Right cardiac atrium (tissue), 5 donors: ENCODE data around the gene POU6F1. TPM values are rescaled to one million over a fixed set of nuclear protein-coding genes. Genes with fewer than 3 reads are reported as not detected.

Source experiments
- ATAC-seq, 2 donors: fragments of 200-7000 bp; cut with Tn5 transposase; one replicate each; pipeline versions ENCODE4 v1.8.0 to v1.9.1; 2020; ENCODE audit warnings: moderate library complexity in 2 of 2, mild to moderate bottlenecking in 1 of 2
- DNase-seq, 3 donors: peaks; one replicate each; pipeline ENCODE4 v3.0.0-alpha.2; 2020
- H3K27ac ChIP-seq: one replicate; pipeline ENCODE4 v1.5.1; 2013; ENCODE audit warnings: mild to moderate bottlenecking, low read length, control low read depth, moderate library complexity
- H3K27me3 ChIP-seq: one replicate; pipeline ENCODE4 v1.6.1; 2013; ENCODE audit not compliant: control insufficient read depth, insufficient read depth
- H3K4me1 ChIP-seq: one replicate; pipeline ENCODE4 v1.6.1; 2013; ENCODE audit warnings: low read length; ENCODE audit not compliant: control insufficient read depth, insufficient read depth
- H3K4me3 ChIP-seq: one replicate; pipeline ENCODE4 v1.5.1; 2013; ENCODE audit warnings: low read length, control low read depth
- H3K9me3 ChIP-seq: one replicate; pipeline ENCODE4 v1.6.1; 2013; ENCODE audit warnings: low read length; ENCODE audit not compliant: control insufficient read depth
- WGBS: extraction: QIAGEN DNeasy Blood & Tissue Kit; methylation state at CpG from one replicate; pipeline ENCODE4 v1.1.7; 2013; 5-methylcytosine and 5-hydroxymethylcytosine counted together
- intact Hi-C, 4 donors: fragments of 100-400 bp; cut with DNase I; formaldehyde crosslinking; loops; one replicate each; pipeline versions ENCODE4 v1.11.0 to v1.14.0; 2022 to 2023
- polyA plus RNA-seq: library from polyadenylated mRNA; stranded (reverse); fragments of 200-250 nt; gene quantifications from one replicate; pipeline ENCODE4 v1.2.3, GENCODE V29; 2013
- total RNA-seq, 4 donors: library from RNA; stranded (reverse); fragmentation: NEBNext Ultra II Directional; extraction: Animal tissue kit (Norgen Biotek cat#: 25700); gene quantifications; one replicate each; pipeline ENCODE4 v1.2.1, GENCODE V29; 2021
- donor health status: healthy with polysubstance abuse.
- donor health status: DM: no; HTN: yes; CAD: no.
- donor health status: DM: no; HTN: no; CAD: no.
- donor health status: DM: no; HTN: yes; CAD: no; lungs with severe emphysema.
- donor health status: DM: yes; HTN: yes; CAD: no.

Gene POU6F1
- total and polyA plus RNA-seq, 5 donors: 4.6 to 10.2 (median 8.1) TPM

DNA sequence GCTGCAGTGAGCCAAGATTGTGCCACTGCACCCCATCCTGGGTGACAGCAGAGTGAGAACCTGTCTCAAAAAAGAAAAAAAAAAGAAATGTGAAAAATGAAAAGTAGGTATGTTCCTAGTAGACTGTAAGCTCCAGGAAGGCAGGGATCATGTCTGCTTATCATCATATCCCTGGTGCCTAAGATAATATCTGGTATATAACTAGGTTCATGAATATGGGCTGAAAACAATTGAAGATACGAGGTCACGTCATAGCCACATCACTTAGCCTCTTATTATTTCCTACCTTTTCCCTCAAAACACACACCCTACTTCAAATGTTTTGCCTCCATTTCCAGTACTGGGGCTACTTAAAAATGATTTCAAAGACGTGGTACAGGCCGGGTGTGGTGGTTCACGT, 3.0 kb downstream of the POU6F1 start:
- intact Hi-C loops: no loop called here
- H3K27me3 ChIP-seq: no peaks in the 10 kb centered on the region
- no peak overlapping the region for H3K27ac ChIP-seq
- WGBS: 97% methylated on average over 5 of the region's 5 CpGs
- H3K9me3 ChIP-seq: no peaks in the 10 kb centered on the region
- DNase-seq: no peak
- H3K4me1 ChIP-seq: peaks cover 3% of the 10 kb centered on the region
- no peak for ATAC-seq
- no peak overlapping the region for H3K4me3 ChIP-seq

DNA sequence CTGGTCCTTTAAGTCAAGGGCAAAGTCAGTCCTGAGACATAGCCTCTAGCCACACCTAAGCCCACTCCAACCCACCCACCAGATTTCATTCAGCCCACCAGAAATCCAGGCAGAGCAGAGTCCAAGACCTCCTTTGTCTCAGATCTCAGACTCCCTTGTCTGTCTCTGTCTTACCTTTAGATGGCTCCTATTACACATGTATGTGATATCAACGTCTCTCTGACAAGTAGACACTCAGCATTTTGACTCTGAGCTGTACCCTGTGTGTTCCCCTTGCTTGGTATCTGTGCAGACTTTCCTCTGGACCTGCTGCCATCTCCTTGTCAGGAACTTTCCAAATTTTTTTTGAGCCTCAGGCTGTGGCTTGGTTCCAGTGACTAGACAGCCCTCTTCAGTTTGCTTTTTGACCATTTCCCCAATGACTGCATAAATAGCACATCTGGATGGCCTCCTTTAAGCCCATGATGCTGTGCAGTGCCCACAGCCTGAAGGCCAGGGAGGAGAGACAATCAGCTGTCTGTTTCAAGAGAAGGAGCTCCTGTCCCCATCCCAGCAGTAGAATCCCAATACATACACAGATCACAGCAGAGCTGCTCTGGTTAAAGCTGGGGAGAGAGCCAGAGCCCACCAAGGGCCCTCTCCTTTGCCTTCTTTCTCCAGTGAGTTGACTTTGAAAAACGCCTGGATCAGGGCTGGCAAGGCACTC, 7.0 kb downstream of the POU6F1 start:
- DNase-seq: no peak
- WGBS: 74% methylated on average over 2 of the region's 2 CpGs
- ATAC-seq: no peak
- no peak overlapping the region for H3K27ac ChIP-seq
- intact Hi-C loops: no loop called here
- H3K4me1 ChIP-seq: no peaks in the 10 kb centered on the region
- no peaks in the 10 kb centered on the region for H3K9me3 ChIP-seq
- H3K27me3 ChIP-seq: no peaks in the 10 kb centered on the region
- H3K4me3 ChIP-seq: no peak overlapping the region

- WGBS: 95% methylated on average over 2 of the region's 2 CpGs
- H3K4me1 ChIP-seq: no peaks in the 10 kb centered on the region
- no peaks in the 10 kb centered on the region for H3K27me3 ChIP-seq
- no peak overlapping the region for H3K27ac ChIP-seq
- no peak for ATAC-seq
- intact Hi-C loops: no loop called here
- no peak overlapping the region for H3K4me3 ChIP-seq
- no peak for DNase-seq
- no peaks in the 10 kb centered on the region for H3K9me3 ChIP-seq
These were observed 8.6 kb downstream of the POU6F1 start for GRCh38 chr12:51209259-51209658.

DNA sequence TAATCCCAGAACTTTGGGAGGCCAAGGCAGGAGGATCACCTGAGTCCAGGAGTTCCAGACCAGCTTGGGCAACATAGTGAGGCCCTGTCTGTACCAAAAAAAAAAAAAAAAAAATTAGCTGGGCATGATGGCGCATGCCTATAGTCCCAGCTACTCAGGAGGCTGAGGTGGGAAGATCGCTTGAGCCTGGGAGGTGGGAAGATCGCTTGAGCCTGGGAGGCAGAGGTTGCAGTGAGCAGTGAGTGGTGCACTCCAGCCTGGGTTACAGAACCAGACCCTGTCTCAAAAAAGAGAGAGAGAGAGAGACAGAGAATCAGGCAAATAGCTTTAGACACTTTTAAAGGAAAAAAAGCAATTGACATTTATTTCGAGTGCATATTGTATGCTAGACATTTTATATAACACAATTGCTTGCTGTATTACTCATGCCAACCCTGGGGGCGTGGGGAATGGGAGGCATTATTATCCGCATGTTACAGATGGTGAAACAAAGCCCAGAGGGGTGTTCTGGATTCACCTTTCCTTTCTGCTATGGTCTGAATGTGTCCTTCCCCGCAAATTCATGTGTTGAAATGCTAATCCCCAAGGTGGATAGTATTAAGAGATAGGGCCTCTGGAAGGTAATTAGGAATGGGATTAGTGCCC, 9.7 kb downstream of the POU6F1 start:
- Histone ChIP-seq H3K4me3 (no peak overlapping the region), H3K9me3 (no peaks in the 10 kb centered on the region), H3K27ac (no peak overlapping the region), H3K4me1 (no peaks in the 10 kb centered on the region), H3K27me3 (no peaks in the 10 kb centered on the region)
- no peak for ATAC-seq
- intact Hi-C loops: no loop called here
- 94% methylated on average over 7 of the region's 7 CpGs for WGBS
- no peak for DNase-seq

GRCh38 chr12:51205350-51205749, 12.5 kb downstream of the POU6F1 start:
- intact Hi-C loops: no loop called here
- no peaks in the 10 kb centered on the region for H3K27me3 ChIP-seq
- 93% methylated on average over 6 of the region's 6 CpGs for WGBS
- H3K4me3 ChIP-seq: no peak overlapping the region
- H3K9me3 ChIP-seq: no peaks in the 10 kb centered on the region
- no peak for DNase-seq
- no peak for ATAC-seq
- H3K27ac ChIP-seq: no peak overlapping the region
- no peaks in the 10 kb centered on the region for H3K4me1 ChIP-seq

GRCh38 chr12:51202718-51203117, 15.1 kb downstream of the POU6F1 start:
- intact Hi-C loops: no loop called here
- H3K4me3 ChIP-seq: no peak overlapping the region
- no peaks in the 10 kb centered on the region for H3K9me3 ChIP-seq
- DNase-seq (no peak), ATAC-seq (no peak)
- no peaks in the 10 kb centered on the region for H3K4me1 ChIP-seq
- no peaks in the 10 kb centered on the region for H3K27me3 ChIP-seq
- WGBS: 91% methylated on average over 5 of the region's 5 CpGs
- no peak overlapping the region for H3K27ac ChIP-seq

DNA sequence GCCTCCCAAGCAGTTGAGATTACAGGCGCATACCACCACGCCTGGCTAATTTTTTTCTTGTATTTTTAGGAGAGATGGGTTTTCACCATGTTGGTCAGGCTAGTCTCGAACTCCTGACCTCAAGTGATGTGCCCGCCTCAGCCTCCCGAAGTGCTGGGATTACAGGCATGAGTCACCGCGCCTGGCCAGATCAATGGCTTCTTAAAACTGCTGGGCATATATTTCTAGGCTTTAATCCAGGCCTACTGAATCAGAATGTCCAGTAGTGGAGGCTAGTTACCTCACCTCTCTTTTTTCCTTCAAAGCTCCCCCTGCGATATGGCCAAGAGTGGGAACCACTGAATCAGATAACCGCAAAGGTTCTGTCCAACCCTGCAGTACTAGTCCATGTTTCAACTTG, 17.1 kb downstream of the POU6F1 start:
- Histone ChIP-seq H3K4me1 (no peaks in the 10 kb centered on the region), H3K9me3 (no peaks in the 10 kb centered on the region), H3K27ac (no peak overlapping the region), H3K27me3 (no peaks in the 10 kb centered on the region), H3K4me3 (no peak overlapping the region)
- intact Hi-C loops: no loop called here
- no peak for DNase-seq
- no peak for ATAC-seq
- 95% methylated on average over 9 of the region's 9 CpGs for WGBS

- Histone ChIP-seq H3K4me1 (no peaks in the 10 kb centered on the region), H3K27me3 (no peaks in the 10 kb centered on the region), H3K27ac (no peak overlapping the region), H3K4me3 (no peak overlapping the region), H3K9me3 (no peaks in the 10 kb centered on the region)
- ATAC-seq (no peak), DNase-seq (no peak)
- WGBS: 90% methylated on average over 7 of the region's 7 CpGs
- intact Hi-C loops: no loop called here
These were observed 17.7 kb downstream of the POU6F1 start for GRCh38 chr12:51200156-51200555.

GRCh38 chr12:51199366-51199945, 18.4 kb downstream of the POU6F1 start:
- Histone ChIP-seq H3K4me3 (no peak overlapping the region), H3K4me1 (no peaks in the 10 kb centered on the region), H3K9me3 (no peaks in the 10 kb centered on the region), H3K27ac (no peak overlapping the region), H3K27me3 (no peaks in the 10 kb centered on the region)
- intact Hi-C loops: no loop called here
- no peak for ATAC-seq
- WGBS: 90% methylated on average over 10 of the region's 10 CpGs
- no peak for DNase-seq

- Histone ChIP-seq H3K27ac (no peak overlapping the region), H3K4me3 (no peak overlapping the region), H3K27me3 (no peaks in the 10 kb centered on the region), H3K4me1 (no peaks in the 10 kb centered on the region), H3K9me3 (no peaks in the 10 kb centered on the region)
- no peak for ATAC-seq
- no peak for DNase-seq
- WGBS: 86% methylated on average over 16 of the region's 16 CpGs
- intact Hi-C loops: no loop called here
These were observed 19.1 kb downstream of the POU6F1 start for GRCh38 chr12:51198568-51199365.
